ENCODE data around the gene KCNJ12.
"Not testable (repeated sequence)": the region's sequence is repeated elsewhere in the genome, so short reads cannot be mapped to it uniquely, and the experiment has no call there.

Gene KCNJ12

GRCh38 chr17:21419299-21420239, 43.4 kb downstream of the KCNJ12 start:
- H3K4me3 ChIP-seq (ENCODE audit: low read length), result no peak overlapping the region
- TF ChIP-seq, protein P1, sequence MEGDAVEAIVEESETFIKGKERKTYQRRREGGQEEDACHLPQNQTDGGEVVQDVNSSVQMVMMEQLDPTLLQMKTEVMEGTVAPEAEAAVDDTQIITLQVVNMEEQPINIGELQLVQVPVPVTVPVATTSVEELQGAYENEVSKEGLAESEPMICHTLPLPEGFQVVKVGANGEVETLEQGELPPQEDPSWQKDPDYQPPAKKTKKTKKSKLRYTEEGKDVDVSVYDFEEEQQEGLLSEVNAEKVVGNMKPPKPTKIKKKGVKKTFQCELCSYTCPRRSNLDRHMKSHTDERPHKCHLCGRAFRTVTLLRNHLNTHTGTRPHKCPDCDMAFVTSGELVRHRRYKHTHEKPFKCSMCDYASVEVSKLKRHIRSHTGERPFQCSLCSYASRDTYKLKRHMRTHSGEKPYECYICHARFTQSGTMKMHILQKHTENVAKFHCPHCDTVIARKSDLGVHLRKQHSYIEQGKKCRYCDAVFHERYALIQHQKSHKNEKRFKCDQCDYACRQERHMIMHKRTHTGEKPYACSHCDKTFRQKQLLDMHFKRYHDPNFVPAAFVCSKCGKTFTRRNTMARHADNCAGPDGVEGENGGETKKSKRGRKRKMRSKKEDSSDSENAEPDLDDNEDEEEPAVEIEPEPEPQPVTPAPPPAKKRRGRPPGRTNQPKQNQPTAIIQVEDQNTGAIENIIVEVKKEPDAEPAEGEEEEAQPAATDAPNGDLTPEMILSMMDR (IDR thresholded peaks at IDR 0.05; ENCODE audit: insufficient read depth, low read depth, low read length, missing control alignments), result no peak
- DNase-seq (ENCODE audit: low read depth), result no peak

GRCh38 chr17:21420503-21421090, 44.4 kb downstream of the KCNJ12 start:
- DNase-seq (ENCODE audit: low read depth); H3K4me3 ChIP-seq (ENCODE audit: low read length): not testable (repeated sequence)

- not testable (repeated sequence) for H3K4me3 ChIP-seq (ENCODE audit: low read length); DNase-seq (ENCODE audit: low read depth)
Observed at GRCh38 chr17:21421421-21422310, 45.5 kb downstream of the KCNJ12 start.

DNA sequence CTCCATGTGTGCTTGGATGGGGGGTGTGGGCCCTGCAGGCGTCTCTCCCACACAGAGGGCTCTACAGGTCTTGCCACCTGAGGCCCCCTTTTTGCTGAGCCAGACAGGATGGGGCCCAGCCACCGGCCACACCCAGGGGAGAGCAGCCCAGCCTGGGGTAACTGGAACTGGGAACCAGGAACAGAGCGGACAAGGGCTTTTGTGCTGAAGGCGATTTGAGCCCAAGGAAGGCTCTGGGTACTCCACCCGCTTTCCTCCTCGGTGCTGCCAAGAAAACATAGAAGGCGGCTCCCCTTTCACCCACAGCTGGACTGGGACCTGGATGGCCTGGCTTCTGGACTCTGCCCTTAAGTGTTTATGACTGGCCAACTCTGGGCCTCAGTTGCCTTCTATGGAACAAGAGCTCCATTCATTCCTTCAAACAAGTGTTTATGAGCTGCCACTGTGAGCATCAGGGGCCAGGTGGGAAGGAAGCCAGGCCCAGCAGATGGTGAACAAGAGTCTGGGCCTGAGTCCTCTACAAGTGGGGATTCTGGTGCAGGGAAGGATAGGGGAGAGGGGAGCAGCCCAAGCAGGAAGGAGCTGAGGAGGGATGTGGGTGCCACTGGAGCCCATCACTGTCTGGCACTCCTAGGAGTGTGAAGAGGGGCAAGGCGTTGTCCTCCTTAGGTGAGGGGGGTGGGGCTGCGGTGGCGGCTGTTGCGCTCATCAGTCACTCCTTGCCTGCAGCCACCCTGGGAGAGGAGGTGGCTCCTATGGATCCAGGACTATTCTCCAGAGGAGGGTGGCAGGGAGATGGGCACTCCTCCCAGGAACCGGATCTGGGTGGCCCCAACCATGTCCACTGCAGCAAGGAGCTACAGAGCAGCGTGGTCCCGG, 46.4 kb downstream of the KCNJ12 start:
- H3K4me3 ChIP-seq (ENCODE audit: low read length); DNase-seq (ENCODE audit: low read depth): not testable (repeated sequence)

DNA sequence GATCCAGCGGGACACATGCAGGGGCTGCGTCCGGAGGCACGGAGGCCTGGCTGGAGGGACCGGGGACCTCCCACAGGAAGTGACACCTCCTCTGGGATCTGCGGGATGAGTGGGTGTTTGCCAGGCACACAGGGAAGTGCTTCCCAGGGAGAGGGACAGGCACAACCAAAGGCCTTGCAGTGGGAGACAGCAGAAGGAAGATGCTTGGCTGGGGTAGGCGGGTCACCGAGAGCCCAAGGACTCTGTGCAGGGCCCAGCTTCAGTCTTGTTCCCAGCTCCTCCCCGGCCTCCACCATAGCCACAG, 47.0 kb downstream of the KCNJ12 start:
- H3K4me3 ChIP-seq (ENCODE audit: low read length); DNase-seq (ENCODE audit: low read depth): not testable (repeated sequence)

- not testable (repeated sequence) for DNase-seq (ENCODE audit: low read depth)
Observed at GRCh38 chr17:21424697-21425096, 48.5 kb downstream of the KCNJ12 start.

GRCh38 chr17:21425321-21425720, 49.2 kb downstream of the KCNJ12 start:
- TF ChIP-seq, protein P1 (IDR thresholded peaks at IDR 0.05; ENCODE audit: insufficient read depth, low read depth, low read length, missing control alignments), result no peak
- no peak for DNase-seq (ENCODE audit: low read depth)
- H3K4me3 ChIP-seq (ENCODE audit: low read length), result no peak overlapping the region

More at GRCh38 chr17:21424697-21425096, 48.5 kb downstream of the KCNJ12 start:
- H3K4me3 ChIP-seq (ENCODE audit: low read length), result not testable (repeated sequence)

DNA sequence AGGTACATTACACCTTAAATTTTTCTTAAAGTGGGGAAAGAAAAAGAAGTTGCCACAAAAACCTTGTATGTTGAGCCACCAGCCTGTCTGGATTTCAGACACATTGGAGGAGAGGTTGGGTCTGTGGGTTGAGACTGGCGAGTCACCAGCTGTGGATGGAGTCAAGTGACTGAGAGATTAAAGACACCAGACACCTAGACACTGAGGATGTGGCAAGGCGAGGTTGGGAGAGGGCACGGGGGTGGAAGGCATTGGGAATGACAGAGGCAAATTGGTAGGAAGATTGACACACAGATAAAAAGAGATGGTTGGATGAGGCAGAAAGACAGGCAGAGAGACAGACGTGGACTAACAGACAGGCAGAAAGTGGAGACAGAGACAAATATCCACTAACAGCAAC, 49.6 kb downstream of the KCNJ12 start:
- TF ChIP-seq, protein P1 (IDR thresholded peaks at IDR 0.05; ENCODE audit: insufficient read depth, low read depth, low read length, missing control alignments), result no peak

GRCh38 chr17:21426246-21426645, 50.1 kb downstream of the KCNJ12 start:
- DNase-seq (ENCODE audit: low read depth); H3K4me3 ChIP-seq (ENCODE audit: low read length): not testable (repeated sequence)

More for the DNA sequence above, 49.6 kb downstream of the KCNJ12 start:
- DNase-seq (ENCODE audit: low read depth), result peak; percentile 39
- H3K4me3 ChIP-seq (ENCODE audit: low read length), result no peak overlapping the region

DNA sequence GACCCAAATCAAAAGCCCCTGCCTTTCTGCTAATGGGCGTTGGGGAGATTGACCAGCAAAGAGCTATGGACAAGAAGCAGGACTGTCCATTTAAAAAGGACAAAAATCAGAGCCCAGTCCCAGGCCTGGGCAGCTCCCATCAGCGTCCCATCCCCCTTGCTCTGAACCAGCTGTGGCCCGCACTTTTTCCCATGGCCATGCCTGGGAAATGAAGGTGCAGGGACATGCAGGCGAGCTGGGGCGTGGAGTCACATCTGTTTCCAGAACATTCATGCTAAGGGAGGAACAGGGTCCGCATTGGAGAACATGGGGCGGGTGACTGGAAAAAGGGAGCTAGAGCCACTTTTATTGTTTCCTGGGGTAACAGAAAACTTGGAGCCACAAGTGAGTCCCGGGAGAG, 50.7 kb downstream of the KCNJ12 start:
- not testable (repeated sequence) for DNase-seq (ENCODE audit: low read depth); H3K4me3 ChIP-seq (ENCODE audit: low read length)

DNA sequence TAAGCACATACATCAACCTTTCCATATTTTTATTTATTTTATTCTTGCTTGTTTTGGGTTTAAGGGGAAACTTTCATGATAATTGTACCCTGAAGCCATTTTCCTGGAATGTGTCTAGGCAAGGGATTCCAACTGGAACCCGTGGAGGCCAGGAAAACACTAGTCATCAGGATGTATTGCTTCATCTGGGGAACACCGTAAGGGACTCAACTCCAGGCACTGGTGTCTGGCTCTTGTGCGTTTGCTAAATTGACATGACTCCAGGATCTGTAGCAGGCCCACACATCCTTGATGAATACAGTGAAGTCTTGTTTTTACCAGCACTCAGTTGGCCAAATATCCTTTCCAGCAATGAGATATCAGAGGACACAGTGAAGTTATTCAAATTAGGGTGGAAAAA, 51.6 kb downstream of the KCNJ12 start:
- not testable (repeated sequence) for DNase-seq (ENCODE audit: low read depth); H3K4me3 ChIP-seq (ENCODE audit: low read length)

- H3K4me3 ChIP-seq (ENCODE audit: low read length); DNase-seq (ENCODE audit: low read depth): not testable (repeated sequence)
Observed at GRCh38 chr17:21428752-21429424, 52.7 kb downstream of the KCNJ12 start.

- H3K4me3 ChIP-seq (ENCODE audit: low read length); DNase-seq (ENCODE audit: low read depth): not testable (repeated sequence)
Observed at GRCh38 chr17:21429921-21430628, 53.9 kb downstream of the KCNJ12 start.

Data from epithelial cell of esophagus (primary cell).